Stomach (tissue), 9 donors: ENCODE measurements around the gene FMO5. TPM values are rescaled to one million over a fixed set of nuclear protein-coding genes. Genes with fewer than 3 reads are reported as not detected.
"Not testable (repeated sequence)": the region's sequence is repeated elsewhere in the genome, so short reads cannot be mapped to it uniquely, and the experiment has no call there.

Experiments used
- DNase-seq, 2 donors: peaks; one replicate each; pipeline versions ENCODE4 v3.0.0 to v3.0.0-alpha.2; 2013 to 2019
- H3K27ac ChIP-seq, 5 donors: fragments of 200-600 bp in 4 of 5; sonication (generic) in 4 of 5; one replicate each; pipeline ENCODE4 v1.5.1; 2013 to 2019; ENCODE audit warnings: mild to moderate bottlenecking in 1 of 5, moderate library complexity in 1 of 5
- H3K27me3 ChIP-seq, 3 donors: fragments of 200-600 bp; sonication (generic); one replicate each; pipeline ENCODE4 v1.5.1; 2017 to 2019; ENCODE audit warnings: mixed run types in 1 of 3
- H3K36me3 ChIP-seq, 4 donors: fragments of 200-600 bp; sonication (generic); 1 replicate in 3 of 4; 2 replicates in 1 of 4; pipeline ENCODE4 v1.5.1; 2016 to 2019
- H3K4me1 ChIP-seq, 4 donors: fragments of 200-600 bp; sonication (generic); one replicate each; pipeline ENCODE4 v1.5.1; 2016 to 2019
- H3K4me3 ChIP-seq, 4 donors: fragments of 200-600 bp; sonication (generic) in 3 of 4; one replicate each; pipeline ENCODE4 v1.5.1; 2016 to 2019; ENCODE audit warnings: mild to moderate bottlenecking in 1 of 4
- H3K9me3 ChIP-seq, 4 donors: fragments of 200-600 bp; sonication (generic); one replicate each; pipeline ENCODE4 v1.5.1; 2016 to 2019
- CTCF ChIP-seq, 7 experiments: fragments of 450-650 bp in 4 of 7; fragments of 200-600 bp in 3 of 7; sonication (generic) in 3 of 7; IDR thresholded peaks; one replicate each; pipeline ENCODE4 v1.5.1; 2016 to 2019; ENCODE audit warnings: antibody characterized with exemption in 7 of 7, control low read depth in 2 of 7, mild to moderate bottlenecking in 1 of 7
- EP300 ChIP-seq: sonication (generic); formaldehyde crosslinking; IDR thresholded peaks from one replicate; pipeline ENCODE4 v1.6.1; 2017; ENCODE audit warnings: antibody characterized with exemption
- POLR2A ChIP-seq, 4 donors: fragments of 450-650 bp; IDR thresholded peaks; one replicate each; pipeline ENCODE4 v1.6.1; 2016; ENCODE audit warnings: antibody characterized with exemption in 4 of 4, control low read depth in 2 of 4, mild to moderate bottlenecking in 1 of 4, moderate library complexity in 1 of 4
- POLR2AphosphoS5 ChIP-seq, 3 donors: sonication (generic); formaldehyde crosslinking; IDR thresholded peaks; one replicate each; pipeline ENCODE4 v1.6.1; 2016; ENCODE audit warnings: antibody characterized with exemption in 3 of 3
- WGBS, 5 donors: extraction: QIAGEN DNeasy Blood & Tissue Kit in 3 of 5; methylation state at CpG; one replicate each; pipeline versions ENCODE4 v1.1.5 to v1.1.7; 2013 to 2018; 5-methylcytosine and 5-hydroxymethylcytosine counted together
- intact Hi-C: fragments of 100-400 bp; cut with DNase I; formaldehyde crosslinking; loops from one replicate; pipeline ENCODE4 v1.15.1; 2023; ENCODE audit warnings: low total_unique reads
- polyA plus RNA-seq, 3 donors: library from polyadenylated mRNA; stranded (reverse); fragments of 200-250 nt; gene quantifications; one replicate each; pipeline ENCODE4 v1.2.3, GENCODE V29; 2013
- total RNA-seq, 5 donors: library from RNA; depleted of rRNA; stranded (reverse); fragments of >200 nt; gene quantifications; one replicate each; pipeline versions ENCODE4 v1.1.0 to v1.2.3, GENCODE V29; 2014 to 2016
- donor health status: healthy with polysubstance abuse.
- donor health status: Bipolar disorder and iron deficiency.
- donor health status: healthy.

FMO5 gene
- total and polyA plus RNA-seq, 8 donors, result 11.3 to 201 (median 83.6) TPM

GRCh38 chr1:147163019-147163418, 62.1 kb downstream of the FMO5 start:
- H3K4me3 ChIP-seq, result no peak overlapping the region
- H3K36me3 ChIP-seq, result peaks cover 38 to 94% (median 80%) of the 10 kb centered on the region in 4 donors
- WGBS, 5 donors, result 79 to 97% (median 92%) methylated on average over 1 of the region's 1 CpG
- no peaks in the 10 kb centered on the region for H3K27me3 ChIP-seq
- no peak overlapping the region for H3K27ac ChIP-seq
- H3K9me3 ChIP-seq, result no peaks in the 10 kb centered on the region
- intact Hi-C loops, result no loop called here
- peaks cover 0 to 11% (median 3%) of the 10 kb centered on the region in 4 donors for H3K4me1 ChIP-seq
- DNase-seq, result no peak
- TF ChIP-seq POLR2AphosphoS5 (IDR thresholded peaks at IDR 0.05) (no peak), CTCF (IDR thresholded peaks at IDR 0.05) (no peak), EP300 (no peak), POLR2A (IDR thresholded peaks at IDR 0.05) (no peak)

- H3K27ac ChIP-seq, result no peak overlapping the region
- intact Hi-C loops, result no loop called here
- TF ChIP-seq POLR2AphosphoS5 (IDR thresholded peaks at IDR 0.05) (no peak), EP300 (no peak), CTCF (IDR thresholded peaks at IDR 0.05) (no peak), POLR2A (IDR thresholded peaks at IDR 0.05) (no peak)
- no peak overlapping the region for H3K4me3 ChIP-seq
- no peaks in the 10 kb centered on the region for H3K27me3 ChIP-seq
- peaks cover 0 to 2% (median 0%) of the 10 kb centered on the region in 4 donors for H3K4me1 ChIP-seq
- no peaks in the 10 kb centered on the region for H3K9me3 ChIP-seq
- H3K36me3 ChIP-seq, result peaks cover 38 to 98% (median 89%) of the 10 kb centered on the region in 4 donors
- DNase-seq, result no peak
Measured at GRCh38 chr1:147162093-147162492, 63.0 kb downstream of the FMO5 start.

GRCh38 chr1:147157116-147157515, 68.0 kb downstream of the FMO5 start:
- intact Hi-C loops, result not testable (repeated sequence)

DNA sequence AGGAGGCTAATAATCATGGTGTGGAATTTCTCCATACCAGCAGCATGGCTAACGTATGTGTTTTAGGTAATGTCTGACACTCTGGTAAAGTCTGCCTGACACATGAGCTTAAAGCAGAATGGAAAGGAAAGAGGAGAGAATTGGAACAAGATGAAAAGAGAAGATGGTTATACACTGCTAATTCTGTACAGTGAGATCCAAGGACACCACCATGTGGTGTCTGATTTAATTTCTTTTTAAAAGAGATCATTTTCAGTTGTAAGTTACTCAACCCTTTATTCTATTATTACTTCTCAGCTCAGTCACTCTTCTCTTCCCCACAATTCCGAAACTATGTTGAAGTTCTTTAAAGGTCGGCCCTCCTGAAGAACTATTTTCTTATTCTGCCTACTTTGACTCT, 68.5 kb downstream of the FMO5 start:
- TF ChIP-seq CTCF (IDR thresholded peaks at IDR 0.05) (no peak), EP300 (no peak), POLR2A (IDR thresholded peaks at IDR 0.05) (no peak), POLR2AphosphoS5 (IDR thresholded peaks at IDR 0.05) (no peak)
- Histone ChIP-seq H3K27me3 (no peaks in the 10 kb centered on the region), H3K36me3 (peaks cover 29 to 79% (median 75%) of the 10 kb centered on the region in 4 donors), H3K9me3 (no peaks in the 10 kb centered on the region), H3K4me1 (no peaks in the 10 kb centered on the region), H3K4me3 (no peak overlapping the region), H3K27ac (no peak overlapping the region)
- DNase-seq, result no peak
- WGBS, 5 donors, result 94 to 96% (median 94%) methylated on average over 3 of the region's 3 CpGs
- intact Hi-C loops, result no loop called here

More at GRCh38 chr1:147157116-147157515, 68.0 kb downstream of the FMO5 start:
- not testable (repeated sequence) for H3K4me3 ChIP-seq, H3K27me3 ChIP-seq, H3K4me1 ChIP-seq, H3K27ac ChIP-seq, H3K9me3 ChIP-seq, DNase-seq
- H3K36me3 ChIP-seq, result peaks cover 29 to 84% (median 80%) of the 10 kb centered on the region in 4 donors
- WGBS, 5 donors, result 93 to 100% (median 96%) methylated on average over 2 of the region's 2 CpGs

- no peak for DNase-seq
- intact Hi-C loops, result no loop called here
- Histone ChIP-seq H3K4me3 (no peak overlapping the region), H3K36me3 (peaks cover 0 to 41% (median 36%) of the 10 kb centered on the region in 4 donors), H3K27ac (no peak overlapping the region), H3K4me1 (no peaks in the 10 kb centered on the region), H3K9me3 (no peaks in the 10 kb centered on the region), H3K27me3 (no peaks in the 10 kb centered on the region)
- TF ChIP-seq POLR2AphosphoS5 (IDR thresholded peaks at IDR 0.05) (no peak), EP300 (no peak), CTCF (IDR thresholded peaks at IDR 0.05) (no peak), POLR2A (IDR thresholded peaks at IDR 0.05) (no peak)
- 67 to 79% (median 72%) methylated on average over 3 of the region's 3 CpGs for WGBS, 5 donors
Measured at GRCh38 chr1:147152772-147153171, 72.4 kb downstream of the FMO5 start.
